K562 treated with DMSO at 1 percent for 48 hours (cell line): Measurements from ENCODE around the gene HCLS1. TPM values are rescaled to one million over a fixed set of nuclear protein-coding genes. Genes with fewer than 3 reads are reported as not detected.

Experiments used
- total RNA-seq: library from RNA; unstranded; fragments of 300-600 nt; gene quantifications from 2 replicates; pipeline ENCODE4 v1.2.3, GENCODE V29; 2022; ENCODE audit warnings: low replicate concordance; ENCODE audit errors: extremely low read depth

HCLS1 gene, protein sequence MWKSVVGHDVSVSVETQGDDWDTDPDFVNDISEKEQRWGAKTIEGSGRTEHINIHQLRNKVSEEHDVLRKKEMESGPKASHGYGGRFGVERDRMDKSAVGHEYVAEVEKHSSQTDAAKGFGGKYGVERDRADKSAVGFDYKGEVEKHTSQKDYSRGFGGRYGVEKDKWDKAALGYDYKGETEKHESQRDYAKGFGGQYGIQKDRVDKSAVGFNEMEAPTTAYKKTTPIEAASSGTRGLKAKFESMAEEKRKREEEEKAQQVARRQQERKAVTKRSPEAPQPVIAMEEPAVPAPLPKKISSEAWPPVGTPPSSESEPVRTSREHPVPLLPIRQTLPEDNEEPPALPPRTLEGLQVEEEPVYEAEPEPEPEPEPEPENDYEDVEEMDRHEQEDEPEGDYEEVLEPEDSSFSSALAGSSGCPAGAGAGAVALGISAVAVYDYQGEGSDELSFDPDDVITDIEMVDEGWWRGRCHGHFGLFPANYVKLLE
- not detected in 2 replicates for total RNA-seq

DNA sequence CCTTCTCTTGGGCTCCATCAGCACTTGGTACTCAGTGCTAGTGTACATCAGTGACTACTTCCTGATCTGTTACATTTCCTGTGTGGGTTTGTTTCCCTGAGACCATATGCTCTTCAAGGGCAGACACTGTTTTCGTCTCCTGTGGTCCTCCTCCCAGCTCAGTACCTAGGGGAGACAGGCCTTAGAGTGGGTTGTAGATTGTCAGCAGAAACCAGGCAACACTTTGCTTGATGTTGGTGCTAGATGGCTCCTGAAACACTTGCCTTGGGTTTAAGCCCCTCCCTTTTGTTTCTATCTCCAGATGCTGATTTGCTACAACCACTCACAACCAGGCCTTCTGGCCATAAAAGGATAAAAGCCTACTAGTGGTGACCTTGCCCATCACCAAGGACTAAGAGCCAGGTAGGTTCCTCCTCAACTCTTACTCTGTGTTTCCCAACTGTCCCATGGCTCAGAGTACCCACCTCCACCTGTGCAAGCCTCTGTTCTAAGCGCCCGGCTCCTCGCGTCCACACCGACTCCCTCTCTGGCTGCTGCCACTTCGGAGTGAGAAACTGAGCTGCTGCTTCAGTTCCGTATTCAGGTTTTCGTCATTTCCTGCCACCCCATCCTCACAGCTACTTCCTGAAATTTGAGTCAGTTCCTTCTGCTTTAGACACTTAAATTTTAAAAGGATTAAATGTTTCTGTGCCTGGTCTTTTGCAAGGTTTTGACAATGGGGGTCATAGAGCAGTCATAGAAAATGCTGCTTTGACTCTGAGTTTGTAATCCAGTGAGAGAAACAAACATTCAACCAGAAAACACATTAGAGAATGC is at the start of gene HCLS1:
Gene HCLS1, minus strand, starts transcription at position 548 of the 816 bp plus-strand sequence. CDS start 2,556 bp downstream, outside the sequence.

DNA sequence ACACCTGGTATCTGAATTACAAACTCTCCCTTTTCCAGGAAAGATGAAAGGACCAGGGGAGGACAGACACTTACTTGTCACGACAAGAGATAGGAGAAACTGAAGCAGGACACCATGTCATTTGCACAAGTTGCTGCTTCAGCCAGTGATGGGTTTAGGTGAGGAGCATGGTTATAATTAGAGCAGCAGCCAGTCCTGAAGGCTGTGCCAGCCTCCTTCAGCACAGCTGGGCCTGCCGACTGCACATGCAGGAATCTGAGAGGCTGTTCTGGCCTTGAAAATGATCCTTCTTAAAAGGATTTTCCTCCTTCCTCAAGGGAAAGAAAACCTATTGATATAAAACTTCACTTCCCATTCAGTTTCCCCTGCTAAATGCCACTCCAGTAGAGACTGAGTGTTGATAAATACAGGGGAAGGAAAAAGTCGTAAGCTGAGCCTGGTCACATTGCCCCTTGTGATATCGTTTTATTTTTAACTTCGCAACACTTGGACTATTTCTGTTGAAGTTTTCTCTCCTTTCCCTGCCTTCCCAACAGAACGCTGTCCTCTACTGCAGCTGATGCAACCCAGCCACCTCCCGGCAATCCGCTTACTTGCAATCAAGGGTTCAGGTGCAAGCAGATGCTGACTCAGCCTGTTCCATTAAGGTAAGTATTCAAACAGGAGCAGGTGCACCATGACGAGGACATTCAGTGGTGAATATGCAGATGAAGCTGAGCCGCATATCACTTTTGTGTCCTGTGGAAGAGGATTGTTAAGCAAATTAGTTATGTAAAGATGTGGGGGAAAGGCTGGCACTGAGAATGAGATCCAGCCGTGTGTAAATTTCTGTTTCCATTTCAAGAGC is 67.6 kb downstream of the HCLS1 start, which contains the start of gene FBXO40:
Gene FBXO40, plus strand, starts transcription at position 524 of the 847 bp plus-strand sequence. CDS start 27,197 bp downstream, outside the sequence.

Other genes starting within 250 kb of the HCLS1 start
- not detected in 2 replicates for gene POLQ, start 114.9 kb downstream of the HCLS1 start, total RNA-seq
- not detected in 2 replicates for gene ARGFX, start 93.0 kb downstream of the HCLS1 start, total RNA-seq
- not detected in 2 replicates for gene FBXO40, start 67.5 kb downstream of the HCLS1 start, total RNA-seq
- not detected in 2 replicates for gene GOLGB1, start 88.8 kb upstream of the HCLS1 start, total RNA-seq
- gene IQCB1, start 174.2 kb upstream of the HCLS1 start, total RNA-seq = not detected in 2 replicates
- gene EAF2, start 174.3 kb upstream of the HCLS1 start, total RNA-seq = not detected in 2 replicates
- gene SLC15A2, start 233.5 kb upstream of the HCLS1 start, total RNA-seq = not detected in 2 replicates